Erythroblast (primary cell): ENCODE results near the gene POLR2B.

Experiments
- GATA1 ChIP-seq: IDR thresholded peaks from 2 replicates; pipeline ENCODE4 v1.6.1; 2011; ENCODE audit warnings: low read depth, mild to moderate bottlenecking, control low read depth, low read length, moderate library complexity
- POLR2A ChIP-seq: IDR thresholded peaks from 2 replicates; pipeline ENCODE4 v1.6.1; 2011; ENCODE audit warnings: mild to moderate bottlenecking, low read length

DNA sequence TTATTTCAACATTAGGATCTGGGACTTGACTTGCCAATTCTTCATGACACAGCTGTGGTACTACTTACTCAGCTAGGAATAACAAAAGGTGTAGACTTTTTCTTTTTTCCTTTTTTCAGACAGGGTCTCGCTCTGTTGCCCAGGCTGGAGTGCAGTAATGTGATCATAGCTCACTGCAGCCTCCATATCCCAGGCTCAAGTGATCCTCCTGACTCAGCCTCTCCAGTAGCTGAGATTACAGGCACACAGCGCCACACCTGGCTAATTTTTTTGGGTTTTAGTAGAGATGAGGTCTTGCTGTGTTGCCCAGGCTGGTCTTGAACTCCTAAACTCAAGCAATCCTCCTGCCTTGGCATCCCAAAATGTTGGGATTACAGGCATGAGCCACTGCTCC is 17.6 kb upstream of the POLR2B start:
- no peak for TF ChIP-seq POLR2A
- no peak for TF ChIP-seq GATA1
